Epithelial cell of esophagus (primary cell): ENCODE data around the gene PCDHAC2.

ENCODE experiments used
- DNase-seq: peaks from one replicate; pipeline ENCODE4 v3.0.0; 2010; ENCODE audit warnings: low read depth
- H3K4me3 ChIP-seq: 2 replicates; pipeline ENCODE4 v1.5.1; 2011; ENCODE audit warnings: mild to moderate bottlenecking, low read length, control low read depth
- TF ChIP-seq, protein P1 (sequence below): IDR thresholded peaks from 2 replicates; pipeline ENCODE4 v1.5.1; 2011; ENCODE audit warnings: low read depth, mild to moderate bottlenecking, low read length, control low read depth, inconsistent platforms; ENCODE audit not compliant: insufficient read depth; ENCODE audit errors: missing control alignments

The PCDHAC2 gene

DNA sequence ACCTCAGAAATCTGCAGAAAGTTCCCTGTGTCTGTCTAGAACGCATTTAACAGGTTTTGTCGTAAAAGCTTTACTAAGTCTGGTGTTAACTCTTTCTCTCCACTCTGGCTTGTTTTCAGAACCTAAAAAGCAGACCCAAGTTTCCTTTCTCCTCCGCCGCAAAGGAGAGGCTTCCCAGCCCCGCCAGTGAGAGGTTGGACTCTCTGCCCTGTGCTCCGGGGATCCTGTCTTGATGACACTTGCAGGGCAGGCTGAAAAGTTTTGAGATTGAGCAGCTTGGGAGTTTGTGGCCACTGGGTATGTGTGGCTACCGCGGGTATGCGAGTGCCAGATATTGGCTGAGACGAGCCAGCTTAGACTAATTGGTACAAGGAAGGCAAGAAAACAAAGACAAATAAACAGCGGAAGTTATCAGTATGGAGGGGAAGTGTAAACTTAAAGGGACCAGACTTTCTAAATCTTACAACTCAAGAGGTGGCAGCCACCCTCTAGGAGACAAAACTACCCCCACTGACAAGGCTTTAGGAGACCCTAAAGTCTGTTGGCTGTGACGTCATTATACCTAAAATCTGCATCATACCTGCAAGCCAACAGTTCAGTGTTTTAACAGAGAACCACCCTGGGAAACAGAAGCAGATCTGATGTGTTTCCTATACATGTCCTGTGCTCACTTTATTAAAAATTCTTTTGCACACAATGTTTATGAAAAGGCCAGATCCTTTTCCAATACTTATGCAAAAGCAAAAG lies 43.9 kb downstream of the PCDHAC2 start:
- TF ChIP-seq, protein P1, sequence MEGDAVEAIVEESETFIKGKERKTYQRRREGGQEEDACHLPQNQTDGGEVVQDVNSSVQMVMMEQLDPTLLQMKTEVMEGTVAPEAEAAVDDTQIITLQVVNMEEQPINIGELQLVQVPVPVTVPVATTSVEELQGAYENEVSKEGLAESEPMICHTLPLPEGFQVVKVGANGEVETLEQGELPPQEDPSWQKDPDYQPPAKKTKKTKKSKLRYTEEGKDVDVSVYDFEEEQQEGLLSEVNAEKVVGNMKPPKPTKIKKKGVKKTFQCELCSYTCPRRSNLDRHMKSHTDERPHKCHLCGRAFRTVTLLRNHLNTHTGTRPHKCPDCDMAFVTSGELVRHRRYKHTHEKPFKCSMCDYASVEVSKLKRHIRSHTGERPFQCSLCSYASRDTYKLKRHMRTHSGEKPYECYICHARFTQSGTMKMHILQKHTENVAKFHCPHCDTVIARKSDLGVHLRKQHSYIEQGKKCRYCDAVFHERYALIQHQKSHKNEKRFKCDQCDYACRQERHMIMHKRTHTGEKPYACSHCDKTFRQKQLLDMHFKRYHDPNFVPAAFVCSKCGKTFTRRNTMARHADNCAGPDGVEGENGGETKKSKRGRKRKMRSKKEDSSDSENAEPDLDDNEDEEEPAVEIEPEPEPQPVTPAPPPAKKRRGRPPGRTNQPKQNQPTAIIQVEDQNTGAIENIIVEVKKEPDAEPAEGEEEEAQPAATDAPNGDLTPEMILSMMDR = no peak
- H3K4me3 ChIP-seq = no peak overlapping the region
- no peak for DNase-seq

DNA sequence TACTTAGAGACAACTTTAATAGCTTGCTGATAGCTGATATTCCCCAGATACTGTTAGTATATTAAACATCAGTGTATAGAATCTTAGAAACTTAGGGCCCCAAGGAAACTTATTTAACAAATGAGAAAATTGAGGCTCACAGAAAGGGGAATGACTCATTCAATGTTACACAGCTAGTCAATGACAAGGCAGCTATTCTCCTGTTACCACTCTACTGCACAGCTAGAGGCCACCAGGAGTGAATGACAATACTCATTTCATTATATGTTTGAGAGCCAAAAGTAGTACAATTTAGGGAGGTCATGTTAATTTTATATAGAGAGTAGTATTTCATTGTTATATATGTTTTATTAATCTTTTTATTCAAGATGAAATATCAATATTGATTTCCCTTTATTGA lies 51.7 kb downstream of the PCDHAC2 start:
- no peak overlapping the region for H3K4me3 ChIP-seq
- DNase-seq = peak; percentile 5
- TF ChIP-seq, protein P1 = no peak
